HepG2 (cell line): Measurements from ENCODE around the gene FBRSL1. TPM values are rescaled to one million over a fixed set of nuclear protein-coding genes. Genes with fewer than 3 reads are reported as not detected.

ENCODE experiments used
- ATAC-seq: fragments of 200-7000 bp; cut with Tn5 transposase; 3 replicates; pipeline ENCODE4 v1.9.1; 2020; ENCODE audit warnings: mild to moderate bottlenecking, moderate library complexity
- BruUV-seq: library from RNA; stranded (reverse); fragments of 400-500 nt; replicated peaks from 2 replicates; lab custom pipeline; 2021; lab: Mats Ljungman, UMichigan
- CTCF ChIA-PET: fragments of 300-600 bp; formaldehyde crosslinking; extraction: SDS; loops from one replicate; lab custom pipeline; 2021; ENCODE audit warnings: low total read pairs, inconsistent platforms, low intra/inter-chr PET ratio; lab: Yijun Ruan, JAX
- POLR2A ChIA-PET: fragments of 350-600 bp; sonication (Branson Sonifier 250); formaldehyde crosslinking; loops from one replicate; lab custom pipeline; 2020; ENCODE audit warnings: antibody characterized with exemption, inconsistent platforms; lab: Yijun Ruan, JAX
- DNase-seq: peaks from one replicate; pipeline ENCODE4 v3.0.0-alpha.2; 2015; ENCODE audit warnings: low spot score
- FAIRE-seq: peaks from 3 replicates; lab custom pipeline; 2011; peaks lifted over from hg19 to GRCh38; lab: Jason Lieb, UNC
- H2AFZ ChIP-seq: one replicate; pipeline ENCODE4 v1.6.1; 2011; ENCODE audit warnings: low read length, inconsistent platforms
- H3K27ac ChIP-seq: fragments of 300-600 bp; 3 replicates; pipeline ENCODE4 v1.8.0; 2011; ENCODE audit warnings: mixed run types, mild to moderate bottlenecking, mixed read lengths, low read length, inconsistent platforms; ENCODE audit not compliant: insufficient read depth; ENCODE audit errors: extremely low read length
- H3K27me3 ChIP-seq, 2 experiments: fragments of 200-600 bp in 1 of 2; 2 replicates in 1 of 2; 3 replicates in 1 of 2; pipeline versions ENCODE4 v1.6.0 to v1.8.0; 2011; ENCODE audit warnings: low read length in 2 of 2, mild to moderate bottlenecking in 2 of 2, moderate library complexity in 2 of 2, inconsistent platforms in 1 of 2; ENCODE audit not compliant: insufficient read depth in 2 of 2, control insufficient read depth in 1 of 2
- H3K36me3 ChIP-seq, 2 experiments: fragments of 200-600 bp in 1 of 2; replicated peaks in 1 of 2; 2 replicates in 1 of 2; 3 replicates in 1 of 2; pipeline versions ENCODE4 v1.5.1 to v1.8.0; 2011; ENCODE audit warnings: low read length in 2 of 2, inconsistent platforms in 1 of 2; ENCODE audit not compliant: insufficient read depth in 2 of 2, control insufficient read depth in 1 of 2
- H3K4me1 ChIP-seq: 2 replicates; pipeline ENCODE4 v1.5.1; 2012; ENCODE audit warnings: low read length, inconsistent platforms; ENCODE audit not compliant: insufficient read depth
- H3K4me2 ChIP-seq: 2 replicates; pipeline ENCODE4 v1.6.0; 2011; ENCODE audit warnings: low read depth, low read length, inconsistent platforms
- H3K4me3 ChIP-seq, 3 experiments: fragments of 200-600 bp in 1 of 3; sonication (generic), shearing (Covaris generic) in 1 of 3; replicated peaks in 1 of 3; 2 replicates each; pipeline ENCODE4 v1.5.1; 2011 to 2016; ENCODE audit warnings: low read length in 3 of 3, inconsistent platforms in 2 of 3, low read depth in 2 of 3, mild to moderate bottlenecking in 2 of 3, control low read depth in 1 of 3, mixed read lengths in 1 of 3; ENCODE audit not compliant: insufficient read depth in 1 of 3
- H3K79me2 ChIP-seq: one replicate; pipeline ENCODE4 v1.6.1; 2011; ENCODE audit warnings: low read length, inconsistent platforms; ENCODE audit not compliant: insufficient read depth
- H3K9ac ChIP-seq: 2 replicates; pipeline ENCODE4 v1.6.0; 2011; ENCODE audit warnings: mild to moderate bottlenecking, low read depth, low read length, inconsistent platforms; ENCODE audit not compliant: insufficient read depth
- H3K9me3 ChIP-seq: 2 replicates; pipeline ENCODE4 v1.5.1; 2012; ENCODE audit warnings: mild to moderate bottlenecking, low read length
- H4K20me1 ChIP-seq: 2 replicates; pipeline ENCODE4 v1.6.0; 2011; ENCODE audit warnings: inconsistent platforms, mild to moderate bottlenecking, low read length, moderate library complexity; ENCODE audit not compliant: insufficient read depth
- ASH2L ChIP-seq: fragments of 300-600, 200-600 bp; sonication (generic); IDR thresholded peaks from 2 replicates; pipeline ENCODE4 v1.7.0; 2017; ENCODE audit warnings: low read depth, mild to moderate bottlenecking, moderate library complexity, mixed read lengths, low read length; ENCODE audit not compliant: insufficient read length
- ATF3 ChIP-seq: sonication (generic); formaldehyde crosslinking; IDR thresholded peaks from 2 replicates; pipeline ENCODE4 v1.4.0; 2020; ENCODE audit warnings: missing genetic modification reagents
- RBAK ChIP-seq: sonication (generic); formaldehyde crosslinking; IDR thresholded peaks from 2 replicates; pipeline ENCODE4 v1.5.1; 2020; ENCODE audit warnings: mild to moderate bottlenecking, missing genetic modification reagents
- SOX13 ChIP-seq, 3 experiments: fragments of 450-650 bp in 1 of 3; sonication (generic) in 1 of 3; formaldehyde crosslinking in 1 of 3; IDR thresholded peaks in 2 of 3; conservative IDR thresholded peaks in 1 of 3; 2 replicates each; pipeline versions ENCODE4 v1.5.0 to v1.6.1; 2016 to 2020; ENCODE audit warnings: antibody characterized with exemption in 1 of 3, mild to moderate bottlenecking in 1 of 3, missing compliant biosample characterization in 1 of 3, missing genetic modification reagents in 1 of 3, moderate library complexity in 1 of 3
- SP140L ChIP-seq: sonication (generic); formaldehyde crosslinking; IDR thresholded peaks from 2 replicates; pipeline ENCODE4 v1.4.0; 2020; ENCODE audit warnings: missing genetic modification reagents, borderline replicate concordance
- TCF7L2 ChIP-seq: IDR thresholded peaks from 2 replicates; pipeline ENCODE4 v1.6.1; 2011; ENCODE audit warnings: mild to moderate bottlenecking, low read depth, low read length, moderate library complexity
- ZNF740 ChIP-seq: sonication (generic); formaldehyde crosslinking; IDR thresholded peaks from 2 replicates; pipeline ENCODE4 v1.4.0; 2020; ENCODE audit warnings: missing genetic modification reagents
- WGBS: methylation state at CpG from one replicate; pipeline ENCODE4 v1.1.6; 2017; ENCODE audit warnings: low lambda C conversion rate; 5-methylcytosine and 5-hydroxymethylcytosine counted together
- in situ Hi-C: cut with HindIII; loops from 2 replicates; pipeline ENCODE4 v1.10.0; 2017; ENCODE audit warnings: low pct_unique_long_range_greater_than_20kb; ENCODE audit not compliant: extremely low pct_ligation_motif_present
- intact Hi-C: fragments of 100-400 bp; cut with micrococcal nuclease; formaldehyde crosslinking; loops from one replicate; pipeline ENCODE4 v1.10.0; 2022; ENCODE audit not compliant: unreplicated experiment
- polyA plus RNA-seq, 8 experiments: library from polyadenylated mRNA; depleted of rRNA in 3 of 8; stranded (reverse) in 7 of 8; unstranded in 1 of 8; fragments of >200 nt; fragmentation: Illumina TruSeq in 4 of 8; extraction: Trizol in 4 of 8; gene quantifications; 2 replicates each; pipeline versions ENCODE4 v1.2.1 to v1.2.3, GENCODE V29; 2011 to 2016; ENCODE audit warnings: low read depth in 4 of 8, missing spikeins in 1 of 8, mixed read lengths in 1 of 8; ENCODE audit not compliant: insufficient read depth in 1 of 8
- total RNA-seq, 5 experiments: library from RNA; depleted of rRNA; stranded (reverse); fragments of >200 nt; fragmentation: Illumina TruSeq; extraction: Trizol; gene quantifications; 2 replicates each; pipeline ENCODE4 v1.2.3, GENCODE V29; 2016; ENCODE audit warnings: low read depth in 1 of 5
- TF ChIP-seq, protein P1 (sequence below): sonication (generic); formaldehyde crosslinking; IDR thresholded peaks from 2 replicates; pipeline ENCODE4 v1.9.0; 2022; ENCODE audit warnings: low read depth, missing genetic modification reagents

Gene FBRSL1
- total and polyA plus RNA-seq, 2 of the 13 experiments (the other 11 are each of a cell fraction or from before 2014, with no cell fraction given): 3.6 to 7.9 TPM

DNA sequence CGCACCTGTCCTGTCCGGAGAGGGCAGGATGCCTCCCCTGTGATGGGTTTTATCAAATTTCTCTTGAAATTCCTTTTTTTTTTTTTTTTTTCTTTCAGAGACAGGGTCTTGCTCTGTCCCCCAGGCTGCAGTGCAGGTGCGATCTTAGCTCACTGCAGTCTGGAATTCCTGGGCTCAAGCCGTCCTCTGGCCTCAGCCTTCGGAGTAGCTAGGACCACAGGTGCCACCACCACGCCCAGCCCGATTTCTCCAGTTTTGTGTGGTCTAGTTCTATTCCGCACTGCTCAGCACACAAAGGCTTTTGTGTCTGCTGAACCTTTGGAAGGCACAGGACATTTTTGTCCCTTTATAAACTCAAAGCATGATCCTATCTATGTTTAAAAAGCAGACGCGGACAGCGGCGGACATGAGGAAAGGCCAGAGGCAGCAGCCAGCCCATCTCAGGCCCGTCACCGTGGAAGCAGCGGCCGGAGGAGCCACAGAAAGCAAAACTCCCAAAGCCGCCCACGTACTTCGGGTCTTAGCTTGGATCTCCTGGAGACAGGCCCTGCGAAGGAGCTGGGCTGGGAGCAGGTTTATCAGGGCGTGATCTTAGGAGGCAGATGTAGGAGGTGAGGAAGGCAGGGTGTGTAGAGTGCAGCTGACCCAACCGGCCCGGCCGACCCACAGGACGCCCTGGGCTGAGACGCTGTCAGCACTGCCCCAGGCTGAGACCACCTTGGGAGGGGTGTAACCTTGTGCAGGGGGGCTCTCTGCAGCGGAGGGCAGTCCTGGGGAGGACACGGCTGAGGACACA lies 30.9 kb upstream of the FBRSL1 start:
- 32% methylated on average over 21 of the region's 28 CpGs for WGBS
- H3K9me3 ChIP-seq: 0 out of 2 replicates have a peak, but pooled peaks cover under 1% of the 10 kb centered on the region
- CTCF ChIA-PET: no interaction called here
- DNase-seq (no peak), ATAC-seq (peak; percentile 13; the same call in 2 of the 3 replicates), FAIRE-seq (no peak)
- no peaks in the 10 kb centered on the region for H3K36me3 ChIP-seq
- no peaks in the 10 kb centered on the region for H4K20me1 ChIP-seq
- H3K27ac ChIP-seq: no peak overlapping the region
- peaks cover 9% of the 10 kb centered on the region; the same call in 1 of the 2 replicates for H3K4me1 ChIP-seq
- POLR2A ChIA-PET: no interaction called here
- H3K4me3 ChIP-seq: no peak overlapping the region
- H2AFZ ChIP-seq: no peak overlapping the region
- BruUV-seq: no TSS peak
- H3K4me2 ChIP-seq: no peak overlapping the region
- H3K9ac ChIP-seq: no peak overlapping the region
- TF ChIP-seq, protein P1, sequence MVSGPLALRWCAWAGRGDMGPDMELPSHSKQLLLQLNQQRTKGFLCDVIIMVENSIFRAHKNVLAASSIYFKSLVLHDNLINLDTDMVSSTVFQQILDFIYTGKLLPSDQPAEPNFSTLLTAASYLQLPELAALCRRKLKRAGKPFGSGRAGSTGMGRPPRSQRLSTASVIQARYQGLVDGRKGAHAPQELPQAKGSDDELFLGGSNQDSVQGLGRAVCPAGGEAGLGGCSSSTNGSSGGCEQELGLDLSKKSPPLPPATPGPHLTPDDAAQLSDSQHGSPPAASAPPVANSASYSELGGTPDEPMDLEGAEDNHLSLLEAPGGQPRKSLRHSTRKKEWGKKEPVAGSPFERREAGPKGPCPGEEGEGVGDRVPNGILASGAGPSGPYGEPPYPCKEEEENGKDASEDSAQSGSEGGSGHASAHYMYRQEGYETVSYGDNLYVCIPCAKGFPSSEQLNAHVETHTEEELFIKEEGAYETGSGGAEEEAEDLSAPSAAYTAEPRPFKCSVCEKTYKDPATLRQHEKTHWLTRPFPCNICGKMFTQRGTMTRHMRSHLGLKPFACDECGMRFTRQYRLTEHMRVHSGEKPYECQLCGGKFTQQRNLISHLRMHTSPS (CRISPR knock-in tag): no peak
- TF ChIP-seq RBAK (no peak), TCF7L2 (no peak), SP140L (CRISPR knock-in tag) (no peak), SOX13 (IDR thresholded peaks at IDR 0.05) (no peak), SOX13 (CRISPR knock-in tag; conservative IDR thresholded peaks at IDR 0.05 in 1 of 2, IDR thresholded peaks at IDR 0.05 in 1 of 2) (no peak), ATF3 (no peak), ZNF740 (no peak), ASH2L (no peak)
- H3K27me3 ChIP-seq: peaks cover 15 to 66% of the 10 kb centered on the region in 2 experiments
- H3K79me2 ChIP-seq: no peaks in the 10 kb centered on the region
- intact Hi-C loops (no loop called here), in situ Hi-C loops (no loop called here)
